Measurements from ENCODE around the gene URAD.

DNA sequence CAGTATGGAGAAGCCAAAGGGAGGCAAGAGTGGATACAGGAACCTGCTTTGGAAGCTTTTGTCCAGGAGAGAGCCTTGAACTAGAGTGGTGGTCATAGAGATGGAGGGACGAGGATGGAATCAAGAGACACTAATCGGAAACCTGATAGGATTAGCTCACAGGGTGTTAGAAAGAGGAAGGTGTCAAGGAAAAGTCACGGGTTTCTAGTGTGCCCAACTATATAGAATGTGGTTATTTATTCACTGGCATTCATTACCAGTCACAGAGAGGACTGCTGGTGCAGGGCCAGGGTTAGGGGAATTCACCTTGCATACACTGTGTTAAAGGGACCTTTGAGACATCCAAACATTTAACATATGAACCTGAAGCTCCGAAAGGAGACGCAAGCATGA lies 43.4 kb upstream of the URAD start:
- TF ChIP-seq, protein P1, sequence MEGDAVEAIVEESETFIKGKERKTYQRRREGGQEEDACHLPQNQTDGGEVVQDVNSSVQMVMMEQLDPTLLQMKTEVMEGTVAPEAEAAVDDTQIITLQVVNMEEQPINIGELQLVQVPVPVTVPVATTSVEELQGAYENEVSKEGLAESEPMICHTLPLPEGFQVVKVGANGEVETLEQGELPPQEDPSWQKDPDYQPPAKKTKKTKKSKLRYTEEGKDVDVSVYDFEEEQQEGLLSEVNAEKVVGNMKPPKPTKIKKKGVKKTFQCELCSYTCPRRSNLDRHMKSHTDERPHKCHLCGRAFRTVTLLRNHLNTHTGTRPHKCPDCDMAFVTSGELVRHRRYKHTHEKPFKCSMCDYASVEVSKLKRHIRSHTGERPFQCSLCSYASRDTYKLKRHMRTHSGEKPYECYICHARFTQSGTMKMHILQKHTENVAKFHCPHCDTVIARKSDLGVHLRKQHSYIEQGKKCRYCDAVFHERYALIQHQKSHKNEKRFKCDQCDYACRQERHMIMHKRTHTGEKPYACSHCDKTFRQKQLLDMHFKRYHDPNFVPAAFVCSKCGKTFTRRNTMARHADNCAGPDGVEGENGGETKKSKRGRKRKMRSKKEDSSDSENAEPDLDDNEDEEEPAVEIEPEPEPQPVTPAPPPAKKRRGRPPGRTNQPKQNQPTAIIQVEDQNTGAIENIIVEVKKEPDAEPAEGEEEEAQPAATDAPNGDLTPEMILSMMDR (IDR thresholded peaks at IDR 0.05), result no peak
- TF ChIP-seq POLR2AphosphoS5 (IDR thresholded peaks at IDR 0.05) (no peak), EP300 (IDR thresholded peaks at IDR 0.05; ENCODE audit: low read depth) (no peak)

Data from transverse colon (tissue), 4 donors.